A673 (cell line): ENCODE measurements around the gene SCMH1. TPM values are rescaled to one million over a fixed set of nuclear protein-coding genes. Genes with fewer than 3 reads are reported as not detected.
"Not testable (repeated sequence)": the region's sequence is repeated elsewhere in the genome, so short reads cannot be mapped to it uniquely, and the experiment has no call there.

Source experiments
- BruUV-seq: library from RNA; stranded (reverse); fragments of 400-500 nt; replicated peaks from 2 replicates; lab custom pipeline; 2021; lab: Mats Ljungman, UMichigan
- CTCF ChIA-PET: fragments of 300-600 bp; sonication (Branson Sonifier 250); formaldehyde crosslinking; loops from one replicate; lab custom pipeline; 2022; ENCODE audit warnings: antibody characterized with exemption; lab: Charles Lee
- POLR2A ChIA-PET: fragments of 300-600 bp; sonication (Branson Sonifier 250); formaldehyde crosslinking; loops from one replicate; lab custom pipeline; 2022; ENCODE audit warnings: antibody characterized with exemption; ENCODE audit not compliant: low non-redundant PET; lab: Charles Lee
- DNase-seq: peaks from one replicate; pipeline ENCODE4 v3.0.0-alpha.2; 2015; ENCODE audit warnings: low spot score
- H3K27ac ChIP-seq: fragments of 200-600 bp; sonication (generic); 2 replicates; pipeline ENCODE4 v1.5.1; 2016; ENCODE audit warnings: mixed run types, low read depth, mild to moderate bottlenecking, mixed read lengths, antibody characterized with exemption, low read length; ENCODE audit not compliant: poor library complexity, severe bottlenecking
- H3K27me3 ChIP-seq: fragments of 200-600 bp; sonication (generic); replicated peaks from 2 replicates; pipeline ENCODE4 v1.6.1; 2017; ENCODE audit warnings: mixed run types, low read depth, mild to moderate bottlenecking, mixed read lengths, antibody characterized with exemption, low read length; ENCODE audit not compliant: insufficient read depth, poor library complexity
- H3K36me3 ChIP-seq: fragments of 200-600 bp; sonication (generic); 2 replicates; pipeline ENCODE4 v1.6.1; 2016; ENCODE audit warnings: mixed run types, mild to moderate bottlenecking, mixed read lengths, antibody characterized with exemption, low read length; ENCODE audit not compliant: insufficient read depth, poor library complexity, severe bottlenecking
- H3K4me1 ChIP-seq: fragments of 200-600 bp; sonication (generic); 2 replicates; pipeline ENCODE4 v1.6.1; 2017; ENCODE audit warnings: mixed run types, mild to moderate bottlenecking, mixed read lengths, antibody characterized with exemption, low read length; ENCODE audit not compliant: insufficient read depth, poor library complexity, severe bottlenecking
- H3K4me3 ChIP-seq: fragments of 200-600 bp; sonication (generic); 2 replicates; pipeline ENCODE4 v1.5.1; 2016; ENCODE audit warnings: low read depth, mixed run types, mild to moderate bottlenecking, mixed read lengths, low read length; ENCODE audit not compliant: poor library complexity, severe bottlenecking
- H3K9me3 ChIP-seq: fragments of 200-600 bp; sonication (generic); 2 replicates; pipeline ENCODE4 v1.6.1; 2016; ENCODE audit warnings: mixed run types, low read depth, mild to moderate bottlenecking, mixed read lengths, antibody characterized with exemption, low read length; ENCODE audit not compliant: poor library complexity, severe bottlenecking
- EZH2 ChIP-seq: fragments of 200-600 bp; sonication (generic); IDR thresholded peaks from 2 replicates; pipeline ENCODE4 v1.6.1; 2017; ENCODE audit warnings: borderline replicate concordance, low read depth, mild to moderate bottlenecking, mixed read lengths, antibody characterized with exemption, low read length; ENCODE audit not compliant: poor library complexity, severe bottlenecking
- intact Hi-C: fragments of 100-400 bp; cut with micrococcal nuclease; formaldehyde crosslinking; loops from one replicate; pipeline ENCODE4 v1.10.0; 2022; ENCODE audit not compliant: unreplicated experiment
- total RNA-seq: library from RNA; stranded (reverse); gene quantifications from 2 replicates; pipeline ENCODE4 v1.2.3, GENCODE V29; 2021
- TF ChIP-seq, protein P1 (sequence below): fragments of 300-800, 200-600 bp; sonication (generic); conservative IDR thresholded peaks from 2 replicates; pipeline ENCODE4 v1.5.1; 2017; ENCODE audit warnings: low read depth, mild to moderate bottlenecking, antibody characterized with exemption, low read length, moderate library complexity, mixed read lengths

The SCMH1 gene
- total RNA-seq, 1 experiment from 2014 or later = 30.4 TPM

DNA sequence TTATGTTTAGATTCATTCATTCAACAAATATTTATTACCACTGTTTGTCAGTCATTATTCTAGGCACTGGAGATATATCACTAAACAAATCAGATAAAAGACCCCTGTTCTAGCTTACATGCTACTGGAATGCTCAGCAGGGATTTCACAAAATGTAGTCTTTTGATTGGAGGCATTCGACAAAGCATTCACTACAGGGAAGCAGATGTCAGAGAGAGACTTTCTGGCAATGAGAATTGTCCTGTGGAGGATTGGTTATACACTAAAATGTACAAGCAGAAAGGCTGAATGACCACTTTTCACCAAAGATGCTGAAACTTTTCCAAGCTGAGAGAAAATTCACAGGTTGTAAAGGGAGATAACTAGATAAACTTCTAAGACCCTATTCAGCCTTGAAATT, 57.7 kb downstream of the SCMH1 start:
- DNase-seq = no peak
- no peaks in the 10 kb centered on the region for H3K4me1 ChIP-seq
- H3K27me3 ChIP-seq = no peaks in the 10 kb centered on the region
- intact Hi-C loops = no loop called here
- no peaks in the 10 kb centered on the region for H3K9me3 ChIP-seq
- ChIA-PET CTCF (no interaction called here), POLR2A (no interaction called here)
- no peak overlapping the region for H3K4me3 ChIP-seq
- TF ChIP-seq, protein P1, sequence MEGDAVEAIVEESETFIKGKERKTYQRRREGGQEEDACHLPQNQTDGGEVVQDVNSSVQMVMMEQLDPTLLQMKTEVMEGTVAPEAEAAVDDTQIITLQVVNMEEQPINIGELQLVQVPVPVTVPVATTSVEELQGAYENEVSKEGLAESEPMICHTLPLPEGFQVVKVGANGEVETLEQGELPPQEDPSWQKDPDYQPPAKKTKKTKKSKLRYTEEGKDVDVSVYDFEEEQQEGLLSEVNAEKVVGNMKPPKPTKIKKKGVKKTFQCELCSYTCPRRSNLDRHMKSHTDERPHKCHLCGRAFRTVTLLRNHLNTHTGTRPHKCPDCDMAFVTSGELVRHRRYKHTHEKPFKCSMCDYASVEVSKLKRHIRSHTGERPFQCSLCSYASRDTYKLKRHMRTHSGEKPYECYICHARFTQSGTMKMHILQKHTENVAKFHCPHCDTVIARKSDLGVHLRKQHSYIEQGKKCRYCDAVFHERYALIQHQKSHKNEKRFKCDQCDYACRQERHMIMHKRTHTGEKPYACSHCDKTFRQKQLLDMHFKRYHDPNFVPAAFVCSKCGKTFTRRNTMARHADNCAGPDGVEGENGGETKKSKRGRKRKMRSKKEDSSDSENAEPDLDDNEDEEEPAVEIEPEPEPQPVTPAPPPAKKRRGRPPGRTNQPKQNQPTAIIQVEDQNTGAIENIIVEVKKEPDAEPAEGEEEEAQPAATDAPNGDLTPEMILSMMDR = no peak
- no peak for TF ChIP-seq EZH2
- H3K27ac ChIP-seq = no peak overlapping the region
- H3K36me3 ChIP-seq = no peaks in the 10 kb centered on the region
- no TSS peak for BruUV-seq

DNA sequence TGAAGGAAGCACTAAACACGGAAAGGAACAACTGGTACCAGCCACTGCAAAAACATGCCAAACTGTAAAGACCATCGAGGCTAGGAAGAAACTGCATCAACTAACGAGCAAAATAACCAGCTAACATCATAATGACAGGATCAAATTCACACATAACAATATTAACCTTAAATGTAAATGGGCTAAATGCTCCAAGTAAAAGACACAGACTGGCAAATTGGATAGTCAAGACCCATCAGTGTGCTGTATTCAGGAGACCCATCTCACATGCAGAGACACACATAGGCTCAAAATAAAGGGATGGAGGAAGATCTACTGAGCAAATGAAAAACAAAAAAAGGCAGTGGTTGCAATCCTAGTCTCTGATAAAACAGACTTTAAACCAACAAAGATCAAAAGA, 63.9 kb downstream of the SCMH1 start:
- DNase-seq, intact Hi-C loops, H3K4me3 ChIP-seq, CTCF ChIA-PET, H3K36me3 ChIP-seq, H3K4me1 ChIP-seq, H3K9me3 ChIP-seq, BruUV-seq, POLR2A ChIA-PET, H3K27me3 ChIP-seq, H3K27ac ChIP-seq: not testable (repeated sequence)

DNA sequence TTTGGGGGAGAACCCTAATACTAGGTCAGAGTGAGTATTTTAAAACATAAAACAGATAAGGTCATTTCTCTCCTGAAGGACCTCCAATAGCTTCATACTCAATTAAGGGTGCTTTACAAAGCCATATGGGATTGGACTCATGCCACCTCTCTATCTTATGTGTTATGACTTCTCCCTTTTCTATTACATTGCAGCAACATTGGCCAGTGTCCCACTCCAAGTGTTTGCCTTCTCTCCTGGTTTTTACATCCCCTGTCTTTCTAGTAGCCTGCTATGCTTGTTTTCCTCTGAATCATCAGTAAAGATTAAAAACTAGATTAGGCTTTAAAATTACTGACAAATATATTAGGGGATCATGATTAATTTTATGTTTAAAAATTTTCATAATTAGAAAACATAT, 66.6 kb downstream of the SCMH1 start:
- H3K4me3 ChIP-seq = no peak overlapping the region
- H3K9me3 ChIP-seq = no peaks in the 10 kb centered on the region
- no peak overlapping the region for H3K27ac ChIP-seq
- DNase-seq = no peak
- no TSS peak for BruUV-seq
- no peaks in the 10 kb centered on the region for H3K27me3 ChIP-seq
- no peaks in the 10 kb centered on the region for H3K4me1 ChIP-seq
- CTCF ChIA-PET = no interaction called here
- intact Hi-C loops = no loop called here
- TF ChIP-seq, protein P1 = no peak
- TF ChIP-seq EZH2 = no peak
- POLR2A ChIA-PET = no interaction called here
- H3K36me3 ChIP-seq = no peaks in the 10 kb centered on the region

DNA sequence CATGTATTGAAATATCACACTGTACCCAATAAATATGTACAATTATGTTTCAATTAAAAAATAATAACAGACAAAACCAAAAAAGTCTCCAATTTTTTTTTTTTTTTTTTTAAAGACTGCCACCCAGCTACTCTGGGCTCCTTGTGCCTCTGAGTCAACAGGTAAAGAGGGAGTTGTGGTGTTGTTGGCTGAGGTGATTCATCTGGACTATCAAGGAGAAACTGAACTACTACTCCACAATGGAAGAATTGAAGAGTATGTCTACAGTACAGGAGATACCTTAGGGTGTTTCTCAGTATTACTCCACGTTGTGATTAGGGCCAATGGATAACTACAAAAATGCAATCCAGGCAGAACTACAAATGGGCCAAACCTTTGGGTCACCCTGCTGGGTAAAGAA, 67.9 kb downstream of the SCMH1 start:
- TF ChIP-seq EZH2 = no peak
- TF ChIP-seq, protein P1 = no peak
- no TSS peak for BruUV-seq
- CTCF ChIA-PET = no interaction called here
- no peak overlapping the region for H3K27ac ChIP-seq
- no peaks in the 10 kb centered on the region for H3K36me3 ChIP-seq
- no peaks in the 10 kb centered on the region for H3K9me3 ChIP-seq
- H3K4me3 ChIP-seq = no peak overlapping the region
- POLR2A ChIA-PET = no interaction called here
- H3K27me3 ChIP-seq = no peaks in the 10 kb centered on the region
- DNase-seq = no peak
- no peaks in the 10 kb centered on the region for H3K4me1 ChIP-seq
- intact Hi-C loops = no loop called here
